NCI-H345 (cell line): ENCODE results near the gene TIMM21.

Experiments
- DNase-seq: peaks from one replicate; lab custom pipeline; 2025; lab: John Stamatoyannopoulos, UW

The TIMM21 gene

GRCh38 chr18:74147491-74147778, 888 bp upstream of the TIMM21 start:
- DNase-seq, result no peak

- no peak for DNase-seq
These were observed 284 bp downstream of the TIMM21 start for GRCh38 chr18:74148543-74149070.

- no peak for DNase-seq
These were observed 1.6 kb downstream of the TIMM21 start for GRCh38 chr18:74149878-74150277.

- DNase-seq, result no peak
These were observed 3.9 kb downstream of the TIMM21 start for GRCh38 chr18:74152270-74152669.

GRCh38 chr18:74152857-74153256, 4.5 kb downstream of the TIMM21 start:
- no peak for DNase-seq

- no peak for DNase-seq
These were observed 5.1 kb downstream of the TIMM21 start for GRCh38 chr18:74153377-74153776.

- no peak for DNase-seq
These were observed 5.5 kb downstream of the TIMM21 start for GRCh38 chr18:74153793-74154192.

GRCh38 chr18:74154716-74155115, 6.4 kb downstream of the TIMM21 start:
- DNase-seq, result no peak

GRCh38 chr18:74155276-74155675, 7.0 kb downstream of the TIMM21 start:
- DNase-seq, result no peak

- no peak for DNase-seq
These were observed 14.8 kb downstream of the TIMM21 start for GRCh38 chr18:74163019-74163660.

GRCh38 chr18:74166386-74166785, 18.1 kb downstream of the TIMM21 start:
- no peak for DNase-seq

- DNase-seq, result no peak
These were observed 23.7 kb downstream of the TIMM21 start for GRCh38 chr18:74171910-74172606.

- no peak for DNase-seq
These were observed 24.5 kb downstream of the TIMM21 start for GRCh38 chr18:74172697-74173433.

- no peak for DNase-seq
These were observed 25.1 kb downstream of the TIMM21 start for GRCh38 chr18:74173434-74173750.

GRCh38 chr18:74175658-74176057, 27.3 kb downstream of the TIMM21 start:
- no peak for DNase-seq

- DNase-seq, result no peak
These were observed 30.6 kb downstream of the TIMM21 start for GRCh38 chr18:74178884-74179283.

GRCh38 chr18:74179623-74180199, 31.4 kb downstream of the TIMM21 start:
- DNase-seq, result no peak

- DNase-seq, result no peak
These were observed 34.0 kb downstream of the TIMM21 start for GRCh38 chr18:74182335-74182734.

- peak; percentile 33 for DNase-seq
These were observed 34.8 kb downstream of the TIMM21 start for GRCh38 chr18:74183130-74183529.

GRCh38 chr18:74184875-74185274, 36.6 kb downstream of the TIMM21 start:
- no peak for DNase-seq

- DNase-seq, result no peak
These were observed 37.5 kb downstream of the TIMM21 start for GRCh38 chr18:74185860-74186259.

- no peak for DNase-seq
These were observed 38.3 kb downstream of the TIMM21 start for GRCh38 chr18:74186661-74187060.

GRCh38 chr18:74190086-74190485, 41.8 kb downstream of the TIMM21 start:
- DNase-seq, result no peak
